CD1c-positive myeloid dendritic cell (primary cell): Measurements from ENCODE around the gene TCERG1.
A peak's percentile ranks its signal among the peaks of the same experiment; 100 is the strongest.

Experiments used
- DNase-seq: peaks from one replicate; pipeline ENCODE4 v3.0.0-alpha.2; 2016; ENCODE audit errors: extremely low spot score

Gene TCERG1

DNA sequence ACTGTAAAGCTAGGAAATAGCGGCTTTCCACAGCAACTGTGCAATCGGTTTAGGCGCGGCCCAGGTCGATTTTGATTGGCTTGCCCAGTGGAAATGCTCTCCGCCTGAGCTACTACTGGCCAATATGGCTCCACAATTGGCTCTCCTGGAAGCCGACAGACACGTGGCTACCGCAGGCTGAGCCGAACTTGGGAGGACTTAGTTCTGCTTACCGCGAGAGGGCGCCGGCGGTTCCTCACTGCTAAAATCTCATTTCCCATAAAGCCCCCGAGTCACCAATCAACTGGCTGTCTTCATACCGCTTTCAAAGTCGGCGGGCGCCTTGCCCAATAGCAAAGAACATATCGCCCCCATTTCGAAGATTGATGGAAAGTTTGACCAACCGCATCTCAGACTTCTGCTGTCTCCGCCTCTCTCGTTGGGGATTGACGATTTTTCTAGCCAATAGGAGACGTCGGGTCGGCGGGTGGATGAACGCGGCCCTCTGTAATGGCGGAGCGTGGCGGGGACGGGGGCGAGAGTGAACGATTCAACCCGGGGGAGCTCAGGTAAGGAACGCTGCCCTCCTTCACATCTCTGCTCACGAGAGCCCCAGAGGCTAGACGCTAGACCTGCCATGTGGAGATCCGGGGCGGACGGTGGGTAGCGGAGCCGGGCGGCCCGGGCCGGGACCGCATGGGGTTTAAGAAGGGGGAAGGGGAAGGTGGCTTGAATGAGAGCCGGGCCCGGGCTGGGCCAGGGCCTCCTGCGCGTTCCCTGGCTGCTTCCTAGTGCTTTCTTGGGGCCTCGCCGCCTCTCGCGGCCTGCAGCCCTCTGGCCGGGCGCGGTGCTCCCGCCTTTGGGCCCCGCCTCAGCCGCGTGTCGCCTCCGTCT lies at the start of gene TCERG1:
TCERG1 (plus strand) TSS at position 473 of the 873 bp plus-strand sequence; CDS start at position 490, 17 bp downstream.
- peak; percentile 100 for DNase-seq

DNA sequence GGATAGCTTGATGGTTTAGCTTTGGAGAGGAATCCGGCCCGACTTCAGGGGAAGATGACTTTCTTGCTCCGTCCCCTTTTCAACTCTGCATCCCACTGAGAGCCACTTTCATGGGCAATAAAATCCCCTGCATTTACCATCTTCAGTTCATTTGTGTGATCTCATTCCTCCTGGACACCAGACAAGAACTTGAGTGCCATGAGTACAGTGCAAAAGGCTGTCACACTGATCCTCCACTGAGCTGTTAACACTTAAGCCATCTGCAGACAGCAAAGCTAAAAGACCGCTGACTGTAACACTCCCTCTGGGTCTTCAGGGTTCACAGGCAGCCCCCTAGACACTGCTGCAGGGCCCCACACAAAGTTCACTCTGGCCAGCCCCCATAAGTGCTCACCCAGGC lies 48.3 kb upstream of the TCERG1 start:
- DNase-seq: no peak

DNA sequence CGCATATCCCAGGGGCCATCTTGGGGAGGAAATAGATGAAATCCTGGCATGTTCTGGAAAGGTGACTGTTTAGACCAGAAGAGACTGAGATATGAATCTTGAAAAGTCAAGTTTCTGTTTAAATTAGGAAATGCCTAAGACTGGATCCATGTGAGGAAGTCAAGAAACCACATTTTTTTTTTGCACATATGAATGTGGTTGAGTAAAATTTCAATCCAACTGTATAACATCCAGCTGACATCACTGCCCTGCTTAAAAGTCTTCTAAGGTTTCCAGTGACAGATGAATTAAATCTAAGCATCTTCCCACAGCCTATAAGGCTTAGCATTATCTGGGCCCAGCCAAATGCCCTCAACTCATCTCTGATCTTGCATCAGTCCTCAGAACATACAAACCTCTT lies 47.7 kb upstream of the TCERG1 start:
- DNase-seq: no peak

DNA sequence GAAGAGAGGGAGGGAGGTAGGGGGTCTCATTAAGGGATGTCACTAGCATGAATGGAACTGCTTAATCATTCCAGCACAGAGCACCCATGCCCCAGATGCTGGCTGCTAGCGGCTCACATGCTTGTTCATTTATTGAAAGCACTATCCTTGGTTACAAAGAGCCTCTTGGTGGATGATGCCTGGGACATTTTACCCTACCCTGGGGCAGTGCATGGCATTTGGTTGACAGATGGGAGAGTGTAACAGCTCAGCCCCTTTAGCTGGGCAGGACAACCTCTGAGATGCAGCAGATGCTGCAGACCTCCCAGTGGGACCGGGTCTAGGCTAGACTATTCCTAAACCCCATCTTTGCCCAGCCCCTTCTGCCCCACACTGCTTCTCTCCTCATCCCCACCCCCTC lies 46.9 kb upstream of the TCERG1 start:
- DNase-seq: no peak

DNA sequence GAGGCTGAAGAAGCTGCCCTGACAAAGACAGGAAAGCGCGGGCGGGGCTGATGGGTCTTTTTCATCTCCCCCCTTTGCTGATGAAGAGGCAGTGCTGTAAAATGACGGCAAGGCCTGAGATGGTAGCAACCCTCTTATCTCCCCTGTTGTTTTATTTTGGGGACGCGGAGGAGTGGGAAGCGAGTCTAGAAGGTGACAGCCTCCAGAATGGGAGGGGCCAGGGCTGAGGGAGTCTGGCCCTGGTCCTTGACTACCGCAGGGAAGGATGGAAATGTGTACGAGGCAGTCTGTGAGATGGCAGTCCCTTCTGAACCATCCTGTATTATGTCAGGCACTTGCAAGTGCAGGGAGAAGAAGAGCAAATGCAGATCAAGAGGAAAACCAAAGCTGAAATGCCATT lies 46.1 kb upstream of the TCERG1 start:
- no peak for DNase-seq

DNA sequence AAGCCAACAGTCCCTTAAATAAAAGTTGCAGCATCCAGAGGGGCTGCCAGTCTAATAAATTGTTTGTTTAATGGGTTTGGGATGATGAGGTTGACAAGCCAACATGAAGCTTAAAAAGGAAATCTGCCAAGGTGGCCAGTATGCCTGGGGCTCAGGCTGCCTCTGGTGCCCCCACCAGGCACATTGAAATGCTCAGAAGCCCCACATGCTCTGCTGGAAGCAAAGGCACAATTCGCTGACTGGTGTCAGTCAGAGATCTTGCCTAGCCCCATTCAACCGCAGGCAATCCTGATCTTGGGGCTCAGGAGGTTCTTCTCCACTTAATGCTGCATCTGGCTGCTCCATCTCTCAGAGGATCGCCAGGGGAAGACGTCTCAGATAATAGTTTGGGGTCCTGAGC lies 44.2 kb upstream of the TCERG1 start:
- no peak for DNase-seq

DNA sequence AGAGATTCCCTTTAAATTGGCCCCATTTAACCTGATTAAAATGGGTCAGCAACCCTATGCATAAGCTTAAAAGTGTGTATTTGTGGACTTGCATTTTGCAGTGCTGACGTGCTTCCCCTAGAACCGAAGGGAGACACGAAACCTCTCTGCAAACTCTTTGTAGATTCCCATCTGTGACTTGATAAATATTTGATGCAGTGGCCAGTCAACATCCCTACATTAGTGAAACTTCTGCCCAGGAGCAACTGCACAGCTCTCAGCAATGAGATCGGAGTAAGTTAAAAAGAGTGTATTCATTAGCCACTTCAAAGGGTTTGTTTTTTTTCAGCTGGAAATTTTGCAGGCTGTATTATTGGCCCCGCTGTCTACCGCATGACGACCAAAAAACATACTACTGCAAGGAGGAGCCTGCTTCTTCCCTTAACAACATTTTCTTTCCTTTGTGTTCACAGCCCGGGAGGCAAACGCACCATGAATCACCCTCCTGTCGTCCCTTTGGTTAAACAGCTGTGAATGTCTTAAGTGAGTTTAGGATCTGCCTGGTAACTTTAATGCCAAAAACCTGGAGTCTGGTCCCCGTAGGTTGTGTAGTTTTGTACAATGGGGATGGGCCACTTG lies 38.0 kb upstream of the TCERG1 start:
- no peak for DNase-seq

DNA sequence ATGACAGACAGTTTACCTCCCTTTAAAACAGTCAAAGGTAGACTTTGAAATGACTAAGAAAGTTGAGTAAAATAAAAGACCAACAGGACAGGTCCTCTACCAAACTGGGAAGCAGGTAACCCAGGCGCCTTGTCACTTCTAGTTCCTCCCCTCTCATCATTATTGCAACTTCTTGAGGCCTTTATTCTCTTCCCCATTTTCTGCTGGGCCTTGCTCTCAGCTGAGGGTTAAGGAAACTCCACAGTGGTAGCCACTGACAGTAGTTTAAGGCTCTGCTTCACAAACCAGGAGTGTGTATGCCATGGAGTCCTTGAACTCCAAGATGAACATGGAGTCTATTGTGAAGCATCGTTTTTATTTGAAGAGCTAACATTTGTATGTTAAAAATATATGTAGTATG lies 36.9 kb upstream of the TCERG1 start:
- DNase-seq: no peak

DNA sequence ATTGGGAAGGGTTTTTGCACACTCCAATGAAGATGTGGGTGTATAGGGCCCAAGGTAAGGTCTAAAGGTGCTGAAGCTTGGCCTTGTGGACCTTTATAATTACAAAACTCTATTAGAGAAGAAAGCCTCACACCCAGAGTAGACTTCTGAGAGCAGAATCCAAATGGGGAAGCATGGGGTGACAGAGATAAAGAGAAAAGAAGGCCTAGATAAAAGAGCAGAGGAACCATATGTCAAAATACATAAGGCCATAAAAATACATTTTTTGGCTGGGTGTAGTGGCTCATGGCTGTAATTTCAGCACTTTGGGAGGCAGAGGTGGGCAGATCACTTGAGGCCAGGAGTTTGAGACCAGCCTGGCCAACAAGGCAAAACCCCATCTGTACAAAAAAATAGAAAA lies 27.4 kb upstream of the TCERG1 start:
- no peak for DNase-seq

DNA sequence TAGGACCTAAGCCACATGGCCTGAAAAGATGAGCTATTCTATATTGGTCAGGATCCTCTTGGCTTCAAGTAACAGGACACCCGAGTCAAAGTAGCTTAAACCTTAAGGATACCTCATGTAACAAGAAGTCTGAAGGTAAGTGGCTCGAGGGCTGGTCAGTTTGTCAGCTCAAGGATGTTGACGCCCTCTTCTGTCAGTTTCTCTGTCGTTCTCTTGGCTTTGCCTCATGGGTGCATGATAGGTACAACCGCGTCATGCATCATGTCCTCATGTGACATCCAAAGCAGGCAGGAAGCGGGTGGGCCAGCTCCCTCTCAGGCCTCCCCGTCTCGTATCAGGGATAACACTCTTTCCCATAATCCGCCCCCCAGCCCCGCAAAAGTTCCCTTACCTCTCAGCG lies 22.1 kb upstream of the TCERG1 start:
- no peak for DNase-seq

DNA sequence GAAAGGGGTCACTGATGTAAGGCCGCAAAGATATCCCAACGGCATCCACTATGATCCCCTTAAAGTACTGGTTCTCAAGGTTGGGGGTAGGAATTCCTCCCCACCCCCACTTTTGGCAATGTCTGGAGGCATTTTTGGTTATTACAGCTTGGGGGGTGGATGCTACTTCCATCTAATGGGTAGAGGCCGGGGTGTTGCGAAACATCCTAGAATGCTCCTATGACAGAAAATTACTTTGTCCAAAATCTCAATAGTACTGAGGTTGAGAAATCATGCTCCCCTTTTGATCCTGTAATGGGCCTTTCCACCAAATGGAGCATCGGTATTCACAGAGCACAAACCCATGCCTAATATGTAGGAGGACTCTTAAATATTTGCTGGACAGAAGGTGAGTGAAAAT lies 20.8 kb upstream of the TCERG1 start:
- DNase-seq: no peak

DNA sequence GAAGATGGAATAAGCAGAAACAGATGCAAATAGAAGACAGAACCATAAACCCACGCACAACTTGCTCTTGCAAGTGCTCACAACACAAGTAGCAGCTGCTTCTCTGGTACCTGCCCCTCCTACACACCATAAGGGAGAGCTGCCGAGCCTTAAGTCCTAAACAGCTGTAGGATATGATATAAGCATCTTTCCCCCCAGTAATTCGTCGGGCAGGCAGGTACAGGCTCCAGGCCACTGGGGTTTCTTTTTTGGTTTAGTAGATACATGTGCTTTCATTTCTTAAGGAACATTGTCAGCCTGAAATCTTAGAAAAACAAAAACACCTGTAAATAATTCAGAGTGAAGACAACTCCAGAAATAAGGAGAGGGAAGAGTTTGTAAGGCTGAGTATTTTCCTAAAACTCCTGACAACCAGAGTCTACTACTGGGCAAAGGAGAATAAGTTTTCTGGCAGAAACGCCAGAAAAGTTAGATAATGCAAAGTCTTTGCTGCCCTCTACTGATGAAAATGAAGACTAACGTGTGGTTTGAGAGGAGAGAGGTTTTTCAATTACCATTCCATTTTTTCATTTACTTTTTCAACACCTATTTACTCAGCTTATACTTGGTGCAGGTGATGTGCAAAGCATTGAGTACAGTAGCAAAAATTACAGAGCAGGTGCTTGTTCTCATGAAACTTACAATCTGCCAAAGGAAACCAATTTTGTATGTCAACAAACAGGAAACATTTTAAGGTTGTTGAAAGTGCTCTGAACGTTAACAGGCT lies 20.1 kb upstream of the TCERG1 start:
- peak; percentile 63 for DNase-seq

DNA sequence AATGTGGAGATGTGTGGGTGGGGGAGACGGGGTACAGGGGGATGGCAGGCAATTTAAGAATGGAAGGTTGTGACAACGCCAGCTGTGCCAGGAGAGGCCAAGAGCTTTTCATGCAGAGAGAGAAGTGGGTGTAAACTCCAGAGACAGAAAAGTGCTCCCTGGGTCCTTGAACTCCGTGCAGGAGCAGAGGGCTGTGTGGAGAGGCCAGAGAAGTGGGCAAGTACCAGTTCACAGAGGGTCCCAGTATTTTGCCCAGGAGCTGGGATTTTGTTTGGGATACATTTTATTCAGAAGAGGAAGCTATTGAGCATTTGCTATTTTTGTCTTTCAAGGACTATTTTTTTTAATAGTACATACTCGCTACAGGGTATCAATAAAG lies 19.5 kb upstream of the TCERG1 start:
- DNase-seq: no peak

DNA sequence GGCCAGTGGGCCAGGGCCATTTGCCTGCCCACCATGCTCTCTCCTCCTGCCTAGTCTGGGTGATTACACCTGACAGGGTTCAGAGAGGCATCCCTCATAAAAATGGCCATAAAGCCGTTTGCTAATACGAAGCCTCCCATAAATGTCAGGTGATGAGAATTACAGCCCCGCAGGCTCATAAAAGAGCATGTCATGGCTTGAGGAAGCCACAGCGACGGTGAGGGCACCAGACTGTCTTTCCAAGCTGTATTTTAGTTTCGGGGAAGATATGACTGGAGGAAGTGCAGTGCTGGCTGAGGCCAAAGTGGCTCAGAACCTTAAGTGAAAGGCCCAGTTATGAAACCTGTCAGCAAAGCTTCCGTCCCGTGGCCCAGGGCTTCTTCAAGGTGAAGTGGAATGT lies 18.5 kb upstream of the TCERG1 start:
- no peak for DNase-seq

DNA sequence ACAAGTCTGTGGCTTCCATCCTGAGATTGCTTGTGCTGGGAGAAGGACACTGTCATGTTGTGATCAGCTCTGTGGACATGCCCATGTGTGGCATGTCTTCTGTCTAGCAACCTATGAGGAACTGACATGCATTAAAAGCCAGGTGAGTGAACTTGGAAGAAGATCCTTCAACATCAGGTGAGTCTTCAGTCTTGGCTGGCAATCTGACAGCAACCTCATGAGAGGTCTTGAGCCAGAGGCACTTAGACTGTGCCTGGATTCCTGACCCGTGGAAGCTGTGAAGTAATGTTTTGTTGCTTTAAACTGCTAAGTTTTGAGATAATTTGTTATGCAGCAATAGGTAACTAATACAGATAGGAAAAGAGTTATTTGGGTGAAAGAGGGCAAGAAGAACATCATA lies 6.8 kb upstream of the TCERG1 start:
- no peak for DNase-seq

DNA sequence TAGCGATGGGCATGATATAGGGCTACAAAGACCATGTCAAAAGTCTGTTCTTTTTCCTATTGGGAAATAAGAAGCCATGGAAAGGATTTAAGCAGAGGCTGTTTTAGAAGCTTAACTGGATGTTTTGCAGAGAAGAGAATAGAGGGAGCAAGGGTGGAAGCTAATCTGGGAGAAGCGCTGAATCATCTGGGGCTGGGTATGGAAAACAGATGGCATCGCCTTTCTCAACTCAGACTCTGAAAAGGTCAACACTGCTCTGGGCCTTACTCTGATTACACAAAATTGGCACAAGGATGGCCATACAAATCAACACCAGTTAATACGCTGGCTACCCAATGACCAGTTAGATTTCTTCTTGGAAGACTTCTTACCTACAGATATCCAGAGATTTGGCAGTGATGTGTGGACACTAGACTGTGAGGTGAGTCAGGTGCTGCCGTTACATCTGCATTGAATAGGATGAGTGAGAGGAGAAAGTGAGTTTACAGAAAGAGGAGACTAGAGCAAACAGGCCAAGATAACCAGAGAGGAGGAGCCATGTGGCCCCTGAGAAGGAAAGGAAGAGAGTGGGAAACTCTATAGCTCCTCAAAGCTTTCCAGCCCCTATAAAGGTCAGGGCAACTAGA lies 6.2 kb upstream of the TCERG1 start:
- DNase-seq: no peak

DNA sequence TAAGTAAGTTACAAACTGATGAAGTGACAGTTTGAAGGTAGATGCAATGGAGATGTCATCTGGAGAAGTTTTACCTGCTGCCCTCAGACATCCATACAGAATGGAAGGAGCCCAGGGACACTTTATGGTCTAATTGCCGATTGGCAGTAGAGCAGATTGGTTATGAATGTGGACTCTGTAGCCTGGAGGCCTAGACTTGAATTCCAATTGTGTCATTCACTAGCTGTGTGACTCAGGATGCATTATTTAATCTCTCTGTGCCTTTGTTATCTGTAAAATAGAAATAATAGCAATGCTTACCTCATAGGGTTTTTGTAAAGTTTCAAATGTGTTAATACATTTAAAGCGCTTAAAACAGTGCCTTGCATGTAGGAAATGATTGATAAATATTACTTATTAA lies 5.2 kb upstream of the TCERG1 start:
- no peak for DNase-seq

DNA sequence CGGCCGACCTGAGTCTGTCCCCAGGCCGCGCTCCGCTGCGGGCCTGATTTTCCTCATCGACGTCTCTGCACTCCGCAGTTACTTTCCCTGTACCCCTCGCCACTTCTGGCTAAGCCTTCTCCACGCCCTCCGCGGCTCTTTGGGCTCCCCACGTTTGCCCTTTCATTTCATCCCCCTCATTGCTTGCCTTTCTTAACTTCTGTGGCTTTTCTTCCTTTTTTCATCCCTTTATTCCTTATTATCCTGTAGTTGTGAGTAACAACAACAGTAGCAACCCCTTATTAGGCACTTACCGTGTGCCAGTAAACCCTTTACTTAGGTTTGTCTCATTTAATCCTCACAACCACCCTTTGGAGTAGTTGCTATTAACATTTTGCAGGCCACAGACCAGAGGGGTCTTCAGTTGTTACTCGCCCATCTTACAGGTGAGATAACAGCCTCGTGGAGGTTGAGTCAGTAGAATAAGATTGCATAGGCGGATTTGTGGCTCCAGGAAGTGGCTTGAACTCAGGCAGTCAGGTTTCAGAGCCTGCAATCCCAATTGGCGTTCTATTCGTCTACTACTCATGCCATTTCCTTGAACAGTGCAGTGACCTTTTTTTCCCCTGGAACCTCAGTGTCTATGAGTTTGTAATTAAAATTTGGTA lies 724 bp downstream of the TCERG1 start:
- peak; percentile 20 for DNase-seq

DNA sequence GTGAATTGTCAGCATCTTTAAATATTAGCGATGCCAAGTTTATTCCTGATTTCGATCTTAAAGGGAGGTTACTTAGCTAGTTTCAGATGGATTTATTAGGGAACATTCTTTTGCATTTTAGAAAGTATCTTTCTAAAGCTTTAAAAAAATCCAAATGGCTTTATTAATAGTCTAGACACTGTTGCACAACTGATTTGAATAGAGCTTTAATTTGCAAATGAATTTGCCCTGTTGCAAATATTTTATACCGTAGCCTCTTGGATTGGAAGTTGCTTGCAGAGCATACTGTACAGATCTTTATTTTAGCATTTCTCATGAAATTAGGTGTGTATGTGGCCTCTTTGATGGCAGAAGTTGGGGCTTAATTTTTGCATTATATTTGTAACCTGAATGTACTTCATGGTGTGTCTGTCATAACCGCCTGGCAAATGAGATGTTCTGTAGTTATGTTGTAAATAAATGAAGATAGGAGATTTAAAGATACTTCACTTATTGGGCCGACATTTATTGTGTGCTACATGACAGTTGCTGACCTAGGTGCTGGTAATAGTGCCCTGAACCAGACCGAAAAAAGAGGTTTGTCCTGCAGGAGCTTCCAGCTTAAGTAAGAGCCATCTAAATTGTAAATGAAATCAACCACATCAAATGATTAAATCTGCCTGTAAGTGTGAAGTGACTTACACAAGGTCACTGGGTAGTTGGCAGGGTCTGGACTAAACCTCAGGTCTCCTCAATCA lies 1.8 kb downstream of the TCERG1 start:
- DNase-seq: no peak

DNA sequence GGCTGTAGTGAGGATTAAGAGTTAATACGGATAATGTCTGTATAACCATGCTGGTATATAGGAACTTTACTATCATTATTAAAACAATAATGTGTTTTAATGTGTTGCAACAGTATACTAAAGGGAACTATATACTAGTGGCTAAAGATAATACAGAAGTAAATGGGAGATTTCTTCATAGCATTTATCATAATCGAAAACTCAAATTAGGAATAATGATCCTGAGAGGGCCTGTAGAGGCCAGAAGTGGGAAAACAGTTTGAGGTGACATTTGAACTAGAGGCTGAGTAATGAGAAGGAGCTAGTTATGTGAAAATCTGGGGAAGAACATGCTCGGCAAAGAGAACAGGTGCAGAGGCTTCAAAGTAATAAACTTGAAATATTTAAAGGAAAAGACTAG lies 2.9 kb downstream of the TCERG1 start:
- peak; percentile 47 for DNase-seq

DNA sequence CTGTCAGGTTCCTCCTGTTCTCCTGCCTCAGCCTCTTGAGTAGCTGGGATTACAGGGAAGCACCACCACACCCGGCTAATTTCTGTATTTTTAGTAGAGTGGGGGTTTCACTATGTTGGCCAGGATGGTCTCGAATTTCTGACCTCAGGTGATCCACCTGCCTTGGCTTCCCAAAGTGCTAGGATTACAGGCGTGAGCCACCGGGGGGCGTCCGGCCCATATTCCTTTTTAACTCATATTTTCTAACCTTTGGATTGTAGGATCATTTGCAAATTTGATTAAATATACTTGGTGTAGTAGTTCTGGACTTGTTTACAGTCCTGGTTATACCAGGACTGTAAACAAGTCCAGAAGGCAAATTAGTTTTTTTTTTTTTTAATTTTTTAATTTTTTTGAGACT lies 4.3 kb downstream of the TCERG1 start:
- no peak for DNase-seq
